Left ventricle myocardium inferior (tissue), 1 donor: ENCODE measurements around the gene THUMPD3. TPM values are rescaled to one million over a fixed set of nuclear protein-coding genes. Genes with fewer than 3 reads are reported as not detected.

ENCODE experiments used
- DNase-seq: peaks from one replicate; pipeline ENCODE4 v3.0.0-alpha.2; 2020
- H3K27ac ChIP-seq: fragments of 200-600 bp; replicated peaks from 2 replicates; pipeline ENCODE4 v1.8.0; 2021
- H3K27me3 ChIP-seq: fragments of 200-600 bp; 2 replicates; pipeline ENCODE4 v1.8.0; 2021; ENCODE audit warnings: low read depth
- H3K36me3 ChIP-seq: fragments of 200-600 bp; 2 replicates; pipeline ENCODE4 v1.8.0; 2021
- H3K4me1 ChIP-seq: fragments of 200-600 bp; 2 replicates; pipeline ENCODE4 v1.8.0; 2021
- H3K4me3 ChIP-seq: fragments of 200-600 bp; 2 replicates; pipeline ENCODE4 v1.8.0; 2021; ENCODE audit warnings: mild to moderate bottlenecking, moderate library complexity
- H3K9me3 ChIP-seq: fragments of 200-600 bp; replicated peaks from 2 replicates; pipeline ENCODE4 v1.8.0; 2021
- CTCF ChIP-seq: fragments of 200-600 bp; IDR thresholded peaks from 2 replicates; pipeline ENCODE4 v1.8.0; 2021; ENCODE audit warnings: antibody characterized with exemption, mild to moderate bottlenecking, borderline replicate concordance
- intact Hi-C: fragments of 100-400 bp; cut with micrococcal nuclease; formaldehyde crosslinking; loops from one replicate; pipeline ENCODE4 v1.11.0; 2022
- total RNA-seq: library from RNA; stranded (reverse); fragmentation: NEBNext Ultra II Directional; extraction: Animal tissue kit (Norgen Biotek cat#: 25700); gene quantifications from one replicate; pipeline ENCODE4 v1.2.1, GENCODE V29; 2021
- donor health status: DM: no; HTN: yes; CAD: no; lungs with severe emphysema.

Gene THUMPD3
- total RNA-seq, 1 donor from 2014 or later: 57.4 TPM

- intact Hi-C loops: no loop called here
- peaks cover 97% of the 10 kb centered on the region for H3K36me3 ChIP-seq
- H3K4me1 ChIP-seq: peaks cover 11% of the 10 kb centered on the region
Measured at GRCh38 chr3:9369508-9369907, 6.7 kb downstream of the THUMPD3 start.

GRCh38 chr3:9373465-9373864 lies 10.6 kb downstream of the THUMPD3 start:
- TF ChIP-seq CTCF: no peak
- no peak overlapping the region for H3K27ac ChIP-seq
- intact Hi-C loops: no loop called here
- peaks cover 99% of the 10 kb centered on the region for H3K36me3 ChIP-seq
- no peak for DNase-seq
- no peaks in the 10 kb centered on the region for H3K27me3 ChIP-seq
- no peak overlapping the region for H3K4me3 ChIP-seq
- H3K4me1 ChIP-seq: no peaks in the 10 kb centered on the region
- no peaks in the 10 kb centered on the region for H3K9me3 ChIP-seq

More at GRCh38 chr3:9369508-9369907, 6.7 kb downstream of the THUMPD3 start:
- Histone ChIP-seq H3K9me3 (no peaks in the 10 kb centered on the region), H3K4me3 (no peak overlapping the region), H3K27me3 (no peaks in the 10 kb centered on the region), H3K27ac (no peak overlapping the region)
- DNase-seq: no peak
- TF ChIP-seq CTCF: no peak

- intact Hi-C loops: no loop called here
Measured at GRCh38 chr3:9377981-9378380, 15.1 kb downstream of the THUMPD3 start.

GRCh38 chr3:9379327-9379726 lies 16.5 kb downstream of the THUMPD3 start:
- Histone ChIP-seq H3K9me3 (no peaks in the 10 kb centered on the region), H3K36me3 (peaks cover 86% of the 10 kb centered on the region), H3K27me3 (no peaks in the 10 kb centered on the region), H3K4me1 (peaks cover 12% of the 10 kb centered on the region), H3K27ac (peak overlapping the region; percentile 21), H3K4me3 (no peak overlapping the region)
- intact Hi-C loops: no loop called here
- TF ChIP-seq CTCF: no peak
- DNase-seq: no peak

More at GRCh38 chr3:9377981-9378380, 15.1 kb downstream of the THUMPD3 start:
- Histone ChIP-seq H3K9me3 (no peaks in the 10 kb centered on the region), H3K4me3 (no peak overlapping the region), H3K27ac (no peak overlapping the region), H3K4me1 (peaks cover 12% of the 10 kb centered on the region), H3K27me3 (no peaks in the 10 kb centered on the region), H3K36me3 (peaks cover 86% of the 10 kb centered on the region)
- no peak for TF ChIP-seq CTCF
- no peak for DNase-seq

DNA sequence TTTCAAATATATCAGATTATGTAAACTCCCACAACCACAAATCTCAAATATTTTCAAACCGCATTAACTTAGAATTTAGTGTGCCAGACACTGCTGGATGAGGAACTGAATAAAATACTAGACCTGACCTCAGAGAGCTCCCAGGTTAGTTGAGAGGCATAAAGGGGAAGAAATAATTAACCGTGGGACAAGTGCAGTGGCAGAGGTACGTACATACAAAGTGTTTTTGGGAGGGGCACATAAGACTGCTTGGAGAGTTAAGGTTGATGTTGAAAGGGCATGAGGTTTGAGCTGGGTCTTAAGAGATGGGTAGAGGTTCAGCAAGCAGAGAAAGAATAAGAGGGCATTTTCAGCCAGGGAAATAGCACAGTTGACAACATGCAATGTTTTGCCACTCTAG lies 17.2 kb downstream of the THUMPD3 start:
- Histone ChIP-seq H3K4me3 (no peak overlapping the region), H3K36me3 (peaks cover 86% of the 10 kb centered on the region), H3K9me3 (no peaks in the 10 kb centered on the region), H3K27me3 (no peaks in the 10 kb centered on the region), H3K27ac (peak overlapping the region; percentile 21), H3K4me1 (peaks cover 12% of the 10 kb centered on the region)
- no peak for TF ChIP-seq CTCF
- intact Hi-C loops: no loop called here
- DNase-seq: no peak
